Measurements from ENCODE around the gene PRL. TPM values are rescaled to one million over a fixed set of nuclear protein-coding genes. Genes with fewer than 3 reads are reported as not detected.

Gene PRL
- total RNA-seq (2021; fragmentation: NEBNext Ultra II Directional; extraction: Animal tissue kit (Norgen Biotek cat#: 25700)), result not detected
- long read RNA-seq, result 0 reads

DNA sequence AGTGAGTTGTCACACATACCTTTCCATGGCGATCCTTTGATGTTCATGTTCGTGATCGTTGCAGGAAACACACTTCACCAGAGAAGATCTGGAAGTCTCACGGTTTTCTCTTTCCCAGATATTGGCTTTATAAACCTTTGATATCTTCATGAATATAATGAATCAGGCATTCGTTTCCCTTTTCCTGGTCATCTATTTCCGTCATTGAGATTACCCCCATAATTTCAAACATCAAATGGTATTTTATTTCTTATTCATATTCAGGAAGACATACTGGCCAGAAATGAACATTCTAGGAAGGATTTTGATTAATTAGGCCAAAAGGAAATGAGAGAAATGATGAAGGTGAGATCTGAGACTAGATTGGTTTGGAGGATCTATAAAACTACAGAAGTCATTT is at the start of gene PRL:
TSS of gene PRL (minus strand) at position 101 of the 400 bp plus-strand sequence. CDS start at position 47, 54 bp downstream.
- DNase-seq, result no peak
- no peak within 1 kb of the TSS for H3K27ac Mint-ChIP-seq
- H3K4me3 Mint-ChIP-seq, result no peak within 1 kb of the TSS
- H3K9me3 Mint-ChIP-seq, result peaks cover 17% of the 10 kb centered on the region; the same call in 1 of the 2 replicates
- no peaks in the 10 kb centered on the region for H3K36me3 Mint-ChIP-seq (ENCODE audit: low read depth)
- H3K4me1 Mint-ChIP-seq (ENCODE audit: low read depth), result no peaks in the 10 kb centered on the region
- H3K27me3 Mint-ChIP-seq (ENCODE audit: insufficient read depth), result peaks cover 2% of the 10 kb centered on the region; the same call in 1 of the 2 replicates
- TF ChIP-seq CTCF (IDR thresholded peaks at IDR 0.05), result no peak

GRCh38 chr6:22343864-22344263 is 47.0 kb upstream of the PRL start:
- 0 out of 2 replicates have a peak, but pooled peaks have one; percentile 10 for TF ChIP-seq CTCF (IDR thresholded peaks at IDR 0.05)
- H3K9me3 Mint-ChIP-seq, result peaks cover 8% of the 10 kb centered on the region
- no peak overlapping the region for H3K4me3 Mint-ChIP-seq
- DNase-seq, result no peak
- no peaks in the 10 kb centered on the region for H3K4me1 Mint-ChIP-seq (ENCODE audit: low read depth)
- H3K36me3 Mint-ChIP-seq (ENCODE audit: low read depth), result no peaks in the 10 kb centered on the region
- H3K27ac Mint-ChIP-seq, result no peak overlapping the region
- H3K27me3 Mint-ChIP-seq (ENCODE audit: insufficient read depth), result no peaks in the 10 kb centered on the region

GRCh38 chr6:22334778-22335177 is 37.9 kb upstream of the PRL start:
- TF ChIP-seq CTCF (IDR thresholded peaks at IDR 0.05), result no peak
- Mint-ChIP-seq H3K9me3 (peaks cover 21% of the 10 kb centered on the region), H3K27me3 (ENCODE audit: insufficient read depth) (no peaks in the 10 kb centered on the region), H3K4me3 (no peak overlapping the region), H3K4me1 (ENCODE audit: low read depth) (peaks cover 9% of the 10 kb centered on the region; the same call in 1 of the 2 replicates), H3K36me3 (ENCODE audit: low read depth) (no peaks in the 10 kb centered on the region), H3K27ac (no peak overlapping the region)
- DNase-seq, result no peak

DNA sequence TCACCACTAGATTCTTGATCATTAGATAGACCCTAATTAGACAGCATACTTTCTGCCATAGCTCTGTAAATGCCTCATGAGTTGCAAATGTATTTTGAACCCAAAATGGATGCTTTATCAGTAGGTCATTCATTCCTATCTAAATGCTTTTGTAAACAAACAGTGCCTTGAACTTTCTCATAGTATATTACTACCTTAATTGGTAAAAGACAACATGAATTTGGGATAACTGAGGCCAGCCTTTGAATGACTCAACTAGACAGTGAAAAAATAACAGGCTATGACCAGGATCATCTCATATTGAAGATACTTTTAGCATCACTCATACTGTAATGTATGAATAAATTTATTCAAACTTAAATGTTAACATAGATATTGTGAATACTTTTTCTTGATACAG is 37.0 kb upstream of the PRL start:
- Mint-ChIP-seq H3K36me3 (ENCODE audit: low read depth) (no peaks in the 10 kb centered on the region), H3K4me3 (no peak overlapping the region), H3K4me1 (ENCODE audit: low read depth) (peaks cover 9% of the 10 kb centered on the region; the same call in 1 of the 2 replicates), H3K27ac (no peak overlapping the region), H3K27me3 (ENCODE audit: insufficient read depth) (no peaks in the 10 kb centered on the region), H3K9me3 (peaks cover 23% of the 10 kb centered on the region)
- no peak for TF ChIP-seq CTCF (IDR thresholded peaks at IDR 0.05)
- DNase-seq, result peak; percentile 32

GRCh38 chr6:22332711-22333110 is 35.9 kb upstream of the PRL start:
- no peak for TF ChIP-seq CTCF (IDR thresholded peaks at IDR 0.05)
- no peak for DNase-seq
- Mint-ChIP-seq H3K36me3 (ENCODE audit: low read depth) (no peaks in the 10 kb centered on the region), H3K27me3 (ENCODE audit: insufficient read depth) (no peaks in the 10 kb centered on the region), H3K4me1 (ENCODE audit: low read depth) (peaks cover 9% of the 10 kb centered on the region; the same call in 1 of the 2 replicates), H3K4me3 (no peak overlapping the region), H3K9me3 (peaks cover 19% of the 10 kb centered on the region), H3K27ac (no peak overlapping the region)
